Vagina (tissue), 2 donors: ENCODE measurements around the gene LCMT1.

Experiments
- POLR2A ChIP-seq, 2 donors: fragments of 450-650 bp; IDR thresholded peaks; one replicate each; pipeline ENCODE4 v1.6.1; 2017; ENCODE audit warnings: antibody characterized with exemption in 2 of 2, mild to moderate bottlenecking in 2 of 2, moderate library complexity in 2 of 2
- POLR2AphosphoS5 ChIP-seq, 2 donors: sonication (generic); formaldehyde crosslinking; IDR thresholded peaks; one replicate each; pipeline ENCODE4 v1.9.0; 2017; ENCODE audit warnings: antibody characterized with exemption in 2 of 2, mild to moderate bottlenecking in 2 of 2, low read depth in 1 of 2; ENCODE audit not compliant: insufficient read depth in 1 of 2
- TF ChIP-seq, protein P1 (sequence below), 3 experiments: fragments of 450-650 bp in 2 of 3; fragments of 200-600 bp in 1 of 3; sonication (generic) in 1 of 3; IDR thresholded peaks; one replicate each; pipeline ENCODE4 v1.5.1; 2017 to 2019; ENCODE audit warnings: antibody characterized with exemption in 3 of 3, mild to moderate bottlenecking in 2 of 3, moderate library complexity in 2 of 3

DNA sequence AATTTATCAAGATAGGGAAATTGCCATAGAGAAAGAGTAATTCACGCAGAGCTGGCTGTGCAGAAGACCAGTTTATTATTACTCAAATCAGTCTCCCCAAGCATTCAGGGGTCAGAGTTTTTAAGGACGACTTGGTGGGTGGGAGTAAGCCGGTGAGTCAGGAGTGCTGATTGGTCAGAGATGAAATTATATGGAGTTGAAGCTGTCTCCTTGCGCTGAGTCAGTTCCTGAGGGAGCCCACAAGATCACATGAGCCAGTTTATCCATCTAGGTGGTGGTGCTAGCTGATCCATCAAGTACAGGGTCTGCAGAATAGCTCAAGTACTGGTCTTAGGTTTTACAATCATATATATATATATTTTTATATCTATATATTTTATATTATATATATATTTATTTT, 99.2 kb downstream of the LCMT1 start:
- TF ChIP-seq POLR2A (IDR thresholded peaks at IDR 0.05) (no peak), POLR2AphosphoS5 (IDR thresholded peaks at IDR 0.05; ENCODE audit: insufficient read depth in 1 of 2, low read depth in 1 of 2) (no peak)
- TF ChIP-seq, protein P1, sequence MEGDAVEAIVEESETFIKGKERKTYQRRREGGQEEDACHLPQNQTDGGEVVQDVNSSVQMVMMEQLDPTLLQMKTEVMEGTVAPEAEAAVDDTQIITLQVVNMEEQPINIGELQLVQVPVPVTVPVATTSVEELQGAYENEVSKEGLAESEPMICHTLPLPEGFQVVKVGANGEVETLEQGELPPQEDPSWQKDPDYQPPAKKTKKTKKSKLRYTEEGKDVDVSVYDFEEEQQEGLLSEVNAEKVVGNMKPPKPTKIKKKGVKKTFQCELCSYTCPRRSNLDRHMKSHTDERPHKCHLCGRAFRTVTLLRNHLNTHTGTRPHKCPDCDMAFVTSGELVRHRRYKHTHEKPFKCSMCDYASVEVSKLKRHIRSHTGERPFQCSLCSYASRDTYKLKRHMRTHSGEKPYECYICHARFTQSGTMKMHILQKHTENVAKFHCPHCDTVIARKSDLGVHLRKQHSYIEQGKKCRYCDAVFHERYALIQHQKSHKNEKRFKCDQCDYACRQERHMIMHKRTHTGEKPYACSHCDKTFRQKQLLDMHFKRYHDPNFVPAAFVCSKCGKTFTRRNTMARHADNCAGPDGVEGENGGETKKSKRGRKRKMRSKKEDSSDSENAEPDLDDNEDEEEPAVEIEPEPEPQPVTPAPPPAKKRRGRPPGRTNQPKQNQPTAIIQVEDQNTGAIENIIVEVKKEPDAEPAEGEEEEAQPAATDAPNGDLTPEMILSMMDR (IDR thresholded peaks at IDR 0.05) = no peak
